TTC549 (cell line): ENCODE results near the gene WFDC6.

Experiments
- FAIRE-seq: peaks from 2 replicates; lab custom pipeline; 2012; peaks lifted over from hg19 to GRCh38; lab: Jason Lieb, UNC

WFDC6 gene

GRCh38 chr20:45515147-45515913 is 24.0 kb downstream of the WFDC6 start, which contains the start of gene SPINT3:
SPINT3 (minus strand) TSS chr20:45515622; CDS start chr20:45515608, 14 bp downstream.
- FAIRE-seq: no peak

DNA sequence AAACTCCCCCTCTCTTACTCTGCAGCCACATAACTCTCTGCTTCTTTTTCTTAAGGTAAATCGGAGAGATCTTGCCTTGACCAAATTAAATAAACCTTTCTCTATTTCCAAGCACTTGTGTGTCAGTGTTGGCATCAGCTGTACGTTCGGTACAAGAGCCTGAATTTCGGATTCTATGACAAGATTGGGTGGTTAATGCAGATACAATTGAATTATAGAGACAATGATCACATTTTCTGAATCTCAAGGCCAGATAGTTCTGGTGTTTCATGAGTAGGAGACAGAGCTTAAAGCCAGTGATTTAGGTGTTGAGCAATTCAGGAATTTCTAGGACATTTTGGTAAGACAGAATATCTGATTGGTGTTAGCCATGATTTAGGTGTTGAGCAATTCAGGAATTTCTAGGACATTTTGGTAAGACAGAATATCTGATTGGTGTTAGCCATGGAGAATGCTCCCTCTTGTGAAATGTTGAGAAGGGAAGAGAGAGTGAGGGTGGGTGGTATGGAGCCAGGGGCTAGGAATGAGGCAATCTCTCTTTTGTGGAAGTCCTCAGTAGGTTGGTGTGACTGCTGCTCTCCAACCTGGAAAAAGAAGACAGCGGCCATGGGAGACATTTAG is 28.9 kb downstream of the WFDC6 start:
- no peak for FAIRE-seq

GRCh38 chr20:45509091-45509490 is 30.2 kb downstream of the WFDC6 start:
- FAIRE-seq: no peak

- FAIRE-seq: no peak
These were observed 31.0 kb downstream of the WFDC6 start for GRCh38 chr20:45508068-45508886.

DNA sequence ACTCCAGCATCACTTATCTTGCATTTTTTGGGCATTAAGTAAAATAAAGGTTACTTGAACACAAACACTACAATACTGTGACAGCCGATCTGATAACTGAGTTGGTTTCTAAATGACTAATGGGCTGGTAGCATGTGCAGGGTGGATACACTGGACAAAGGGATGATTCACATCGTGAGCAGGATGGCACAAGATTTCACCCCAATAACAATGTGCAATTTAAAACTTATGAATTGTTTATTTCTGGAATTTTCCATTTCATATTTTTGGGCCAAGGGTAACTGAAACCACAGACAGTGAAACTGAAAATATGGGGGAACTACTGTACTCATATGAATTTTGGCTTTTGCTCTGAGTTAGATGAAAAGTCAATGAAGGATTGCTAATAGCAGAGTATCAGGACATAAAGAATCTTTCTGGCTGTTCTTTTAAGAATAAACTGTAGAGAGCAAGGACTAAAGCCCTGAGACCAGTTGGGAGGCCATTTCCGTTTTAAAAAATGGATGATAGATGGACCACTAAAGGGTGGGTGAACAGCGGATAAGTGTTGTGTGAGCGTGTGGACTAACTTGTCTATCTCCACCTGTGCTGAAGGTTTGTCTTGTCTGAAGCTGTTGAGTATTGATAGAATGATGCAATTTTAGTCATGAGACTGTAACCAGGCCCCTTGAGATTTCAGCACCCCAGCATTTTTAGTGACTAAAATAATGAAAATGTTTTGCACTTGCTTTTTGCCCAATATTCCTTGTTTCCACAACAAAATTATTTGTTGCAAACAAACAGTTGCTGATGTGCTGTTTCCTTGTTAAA is 32.1 kb downstream of the WFDC6 start:
- no peak for FAIRE-seq

- FAIRE-seq: no peak
These were observed 32.9 kb downstream of the WFDC6 start for GRCh38 chr20:45506398-45506797.

- no peak for FAIRE-seq
These were observed 35.9 kb downstream of the WFDC6 start for GRCh38 chr20:45503403-45503802.

- no peak for FAIRE-seq
These were observed 36.7 kb downstream of the WFDC6 start for GRCh38 chr20:45502561-45502960.

- no peak for FAIRE-seq
These were observed 37.7 kb downstream of the WFDC6 start for GRCh38 chr20:45501600-45501999.

DNA sequence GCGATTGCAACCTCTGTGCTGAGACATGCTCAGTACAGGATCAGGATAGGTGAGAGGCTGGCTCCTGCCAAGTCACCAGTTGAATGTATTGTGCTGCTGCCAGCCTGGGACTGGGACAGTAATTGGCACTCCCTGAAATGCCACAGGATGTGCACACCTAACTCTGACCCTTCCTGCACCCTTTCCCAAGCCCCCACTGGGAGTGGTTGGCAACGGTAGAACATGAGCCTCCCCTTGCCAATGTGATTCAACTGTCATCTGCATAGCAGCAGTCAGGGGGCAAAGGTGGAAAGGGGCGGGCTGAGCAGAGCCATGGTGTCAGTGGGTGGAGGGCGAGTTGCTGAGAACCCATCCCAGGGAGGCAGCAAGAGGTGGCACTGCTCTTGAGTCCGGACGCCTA is 39.3 kb downstream of the WFDC6 start:
- FAIRE-seq: no peak

DNA sequence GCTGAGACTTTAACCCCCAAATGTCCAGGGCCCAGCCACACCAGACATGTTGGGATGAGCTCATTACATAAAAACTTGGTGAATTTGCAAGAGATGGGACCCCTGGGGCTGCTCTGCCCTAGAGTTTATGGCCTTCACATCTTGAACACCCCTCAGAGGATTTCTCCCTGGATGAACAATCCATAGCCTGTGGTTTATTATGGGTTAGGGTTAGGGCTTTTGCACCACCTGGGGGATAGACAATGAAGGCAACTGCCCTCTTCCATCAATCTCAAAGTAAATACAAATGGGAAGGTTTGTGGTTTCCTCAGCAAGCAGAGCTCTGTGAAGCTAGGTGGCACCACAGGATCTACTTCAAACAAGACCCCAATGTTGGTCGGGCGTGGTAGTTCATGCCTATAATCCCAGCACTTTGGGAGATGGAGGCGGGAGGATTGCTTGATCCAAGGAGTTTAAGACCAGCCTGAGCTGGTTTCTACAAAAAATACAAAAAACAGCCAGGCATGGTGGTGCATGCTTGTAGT is 41.2 kb downstream of the WFDC6 start:
- no peak for FAIRE-seq

DNA sequence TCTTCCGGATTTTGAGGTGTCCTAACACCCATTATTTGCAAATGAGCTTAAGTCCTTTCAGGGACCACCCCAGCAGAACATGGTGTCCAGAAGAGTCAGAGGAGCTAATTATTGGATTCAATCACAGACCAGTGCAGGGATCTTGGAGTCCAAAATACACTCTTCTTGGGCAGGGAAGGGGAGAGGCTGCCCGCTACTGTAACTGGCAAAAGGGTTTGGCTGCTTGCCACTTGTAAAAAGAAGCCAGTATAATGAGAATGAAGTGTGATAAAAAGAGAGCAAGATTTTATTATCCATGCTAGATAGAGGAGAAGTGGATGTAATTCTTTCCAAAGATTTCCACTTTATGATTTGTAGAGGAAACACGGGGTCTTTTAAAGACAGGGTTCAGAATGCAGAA is 43.1 kb downstream of the WFDC6 start:
- no peak for FAIRE-seq

GRCh38 chr20:45495501-45495941 is 43.8 kb downstream of the WFDC6 start:
- FAIRE-seq: no peak

- no peak for FAIRE-seq
These were observed 50.2 kb downstream of the WFDC6 start for GRCh38 chr20:45489083-45489531.

- FAIRE-seq: no peak
These were observed 52.0 kb downstream of the WFDC6 start for GRCh38 chr20:45487231-45487635.

- no peak for FAIRE-seq
These were observed 53.9 kb downstream of the WFDC6 start for GRCh38 chr20:45485388-45485787.

DNA sequence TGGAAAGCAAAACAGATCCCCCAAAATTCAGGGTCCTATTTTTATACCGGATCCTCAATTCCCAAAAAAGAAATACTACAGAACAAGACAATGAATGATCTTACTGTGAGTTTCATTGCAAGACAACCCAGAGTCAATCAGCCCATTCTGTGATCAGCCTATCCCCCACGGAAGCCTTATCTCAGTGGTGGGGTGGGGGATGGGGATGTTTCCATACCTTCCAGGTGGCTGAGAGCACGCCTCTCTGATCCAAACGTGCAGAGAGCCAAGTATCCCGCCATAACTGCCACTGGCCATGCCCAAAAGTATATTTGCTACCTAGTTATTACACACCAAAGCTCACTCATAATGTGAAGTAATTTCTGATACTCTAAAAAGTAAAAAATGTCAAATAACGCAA is 54.6 kb downstream of the WFDC6 start:
- no peak for FAIRE-seq
